ENCODE data around the gene ST6GAL1.

DNA sequence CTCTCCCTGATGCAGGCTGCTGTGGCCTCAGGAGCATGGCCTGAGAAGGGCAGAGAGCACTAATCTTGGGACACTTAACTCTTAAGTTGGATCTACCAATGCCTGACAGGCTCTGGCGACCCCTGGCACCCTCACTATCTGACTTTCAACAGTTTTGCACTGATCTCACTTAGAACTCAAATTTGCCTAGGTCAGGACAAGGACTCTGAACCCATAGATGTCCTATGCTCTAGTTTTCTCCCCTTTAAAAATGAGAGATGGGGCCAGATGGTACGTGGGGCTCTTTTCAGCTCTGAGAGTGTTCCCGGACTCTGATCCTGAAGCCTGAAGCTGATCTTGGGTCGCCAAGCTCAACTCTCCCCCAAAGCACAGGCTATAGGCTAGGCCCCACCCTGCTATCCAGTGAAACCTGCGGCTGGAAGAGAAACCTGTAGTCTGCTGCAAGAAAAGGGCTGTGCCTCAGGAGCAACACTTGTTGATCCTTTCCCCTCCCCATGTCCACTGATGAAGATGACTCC lies 143.3 kb downstream of the ST6GAL1 start:
- TF ChIP-seq, protein P1, sequence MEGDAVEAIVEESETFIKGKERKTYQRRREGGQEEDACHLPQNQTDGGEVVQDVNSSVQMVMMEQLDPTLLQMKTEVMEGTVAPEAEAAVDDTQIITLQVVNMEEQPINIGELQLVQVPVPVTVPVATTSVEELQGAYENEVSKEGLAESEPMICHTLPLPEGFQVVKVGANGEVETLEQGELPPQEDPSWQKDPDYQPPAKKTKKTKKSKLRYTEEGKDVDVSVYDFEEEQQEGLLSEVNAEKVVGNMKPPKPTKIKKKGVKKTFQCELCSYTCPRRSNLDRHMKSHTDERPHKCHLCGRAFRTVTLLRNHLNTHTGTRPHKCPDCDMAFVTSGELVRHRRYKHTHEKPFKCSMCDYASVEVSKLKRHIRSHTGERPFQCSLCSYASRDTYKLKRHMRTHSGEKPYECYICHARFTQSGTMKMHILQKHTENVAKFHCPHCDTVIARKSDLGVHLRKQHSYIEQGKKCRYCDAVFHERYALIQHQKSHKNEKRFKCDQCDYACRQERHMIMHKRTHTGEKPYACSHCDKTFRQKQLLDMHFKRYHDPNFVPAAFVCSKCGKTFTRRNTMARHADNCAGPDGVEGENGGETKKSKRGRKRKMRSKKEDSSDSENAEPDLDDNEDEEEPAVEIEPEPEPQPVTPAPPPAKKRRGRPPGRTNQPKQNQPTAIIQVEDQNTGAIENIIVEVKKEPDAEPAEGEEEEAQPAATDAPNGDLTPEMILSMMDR (IDR thresholded peaks at IDR 0.05), result no peak
- TF ChIP-seq POLR2A (IDR thresholded peaks at IDR 0.05) (no peak), EP300 (IDR thresholded peaks at IDR 0.05) (no peak)
